GM19468 (cell line): ENCODE results near the gene PCYT2.

Experiments
- ATAC-seq: cut with Tn5 transposase; IDR thresholded peaks from one replicate; pipeline ENCODE4 v1.9.1; 2021; ENCODE audit warnings: mild to moderate bottlenecking, moderate library complexity, moderate number of reproducible peaks; ENCODE audit not compliant: unreplicated experiment; ENCODE audit errors: extremely low read depth

Gene PCYT2

DNA sequence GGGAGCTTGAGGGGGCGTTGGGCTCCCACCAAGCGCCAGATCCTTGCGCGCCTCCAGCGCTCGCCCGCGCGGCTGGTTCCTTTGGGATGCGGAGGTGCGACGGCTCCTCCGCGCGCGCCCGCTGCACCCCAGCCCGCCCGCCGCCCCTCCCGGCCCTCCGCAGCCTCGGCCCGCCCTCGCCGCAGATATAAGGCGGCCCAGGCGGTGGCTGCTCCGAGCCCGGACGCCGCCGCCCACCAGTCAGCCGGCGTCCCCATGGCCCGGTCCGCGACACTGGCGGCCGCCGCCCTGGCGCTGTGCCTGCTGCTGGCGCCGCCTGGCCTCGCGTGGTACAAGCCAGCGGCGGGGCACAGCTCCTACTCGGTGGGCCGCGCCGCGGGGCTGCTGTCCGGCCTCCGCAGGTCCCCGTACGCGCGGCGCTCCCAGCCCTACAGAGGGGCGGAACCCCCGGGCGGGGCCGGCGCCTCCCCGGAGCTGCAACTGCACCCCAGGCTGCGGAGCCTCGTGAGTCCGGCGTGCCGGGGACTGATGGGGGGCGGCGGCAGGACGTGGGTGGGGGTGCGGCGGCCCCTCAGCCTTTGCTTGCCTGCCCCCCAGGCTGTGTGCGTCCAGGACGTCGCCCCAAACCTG, 9.1 kb downstream of the PCYT2 start, which contains the start of gene NPB:
TSS of gene NPB (plus strand) at position 216 of the 630 bp plus-strand sequence. CDS start at position 256, 40 bp downstream.
- ATAC-seq: no peak

DNA sequence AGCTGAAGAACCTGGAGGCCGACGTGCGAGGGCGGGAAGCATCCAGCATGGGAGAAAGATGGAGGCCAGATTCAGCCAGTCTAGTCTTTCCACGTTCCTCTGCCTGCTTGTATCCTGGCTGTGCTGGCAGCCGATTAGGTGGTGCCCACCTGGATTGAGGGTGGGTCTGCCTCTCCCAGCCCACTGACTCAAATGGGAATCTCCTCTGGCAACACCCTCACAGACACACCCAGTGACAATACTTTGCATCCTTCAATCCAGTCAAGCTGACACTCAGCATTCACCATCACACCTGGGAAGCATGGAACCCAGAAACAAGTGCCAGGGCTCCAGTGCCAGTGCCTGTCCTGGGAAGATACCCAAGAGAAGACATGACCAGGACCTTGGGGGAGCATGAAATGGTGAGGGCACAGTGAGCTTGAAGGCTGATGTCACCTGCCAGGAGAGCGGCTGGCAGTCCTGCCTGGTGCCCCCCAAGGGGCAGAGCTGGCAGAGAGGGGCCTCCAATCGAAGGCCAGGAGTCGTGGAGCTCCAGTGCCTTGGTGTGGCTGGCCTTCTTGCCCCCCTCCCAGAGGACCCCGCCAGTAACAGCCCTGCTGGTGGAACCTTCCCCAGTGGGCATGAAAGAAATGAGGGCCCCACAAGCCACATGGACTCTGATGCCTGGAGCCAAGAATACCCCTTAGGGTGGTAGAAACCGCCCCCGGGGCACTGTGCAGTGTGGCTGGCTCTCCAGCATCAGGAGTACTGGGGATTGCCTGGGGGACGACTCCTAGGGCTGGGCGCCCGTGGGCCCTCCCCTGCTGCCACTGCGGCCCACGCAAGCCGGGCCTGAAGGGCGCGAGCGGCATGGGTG, 9.8 kb downstream of the PCYT2 start:
- ATAC-seq: no peak

DNA sequence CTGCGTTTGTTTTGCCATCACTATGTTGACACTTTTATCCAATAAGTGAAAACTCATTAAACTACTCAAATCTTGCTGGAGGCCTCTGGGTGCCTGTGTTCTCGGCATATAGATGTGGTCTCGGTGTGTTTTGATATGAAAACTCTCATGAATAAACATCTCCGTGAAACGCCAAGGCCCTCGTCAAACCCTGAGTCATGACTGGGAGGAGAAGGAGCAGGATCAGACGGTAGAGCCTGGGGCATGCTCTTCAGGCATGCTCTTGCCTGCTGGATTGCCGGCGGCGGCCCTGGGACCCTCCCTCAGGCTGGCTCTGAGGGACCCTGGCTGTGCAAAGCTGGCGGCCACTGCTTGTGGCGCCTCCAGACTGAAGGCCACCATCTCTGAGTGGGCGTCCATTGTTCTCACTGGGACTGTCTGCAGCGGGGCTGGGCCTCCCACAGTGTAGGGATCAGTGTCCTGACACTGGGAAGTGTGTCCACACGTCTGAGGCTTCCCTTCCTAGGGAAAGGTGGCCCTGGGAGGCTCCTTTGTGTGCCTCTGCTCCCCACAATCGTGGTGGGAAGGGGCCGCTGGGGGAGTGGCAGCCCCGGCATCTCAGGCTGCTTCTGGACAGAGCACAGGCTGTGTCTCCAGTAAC, 10.9 kb downstream of the PCYT2 start:
- ATAC-seq: no peak

DNA sequence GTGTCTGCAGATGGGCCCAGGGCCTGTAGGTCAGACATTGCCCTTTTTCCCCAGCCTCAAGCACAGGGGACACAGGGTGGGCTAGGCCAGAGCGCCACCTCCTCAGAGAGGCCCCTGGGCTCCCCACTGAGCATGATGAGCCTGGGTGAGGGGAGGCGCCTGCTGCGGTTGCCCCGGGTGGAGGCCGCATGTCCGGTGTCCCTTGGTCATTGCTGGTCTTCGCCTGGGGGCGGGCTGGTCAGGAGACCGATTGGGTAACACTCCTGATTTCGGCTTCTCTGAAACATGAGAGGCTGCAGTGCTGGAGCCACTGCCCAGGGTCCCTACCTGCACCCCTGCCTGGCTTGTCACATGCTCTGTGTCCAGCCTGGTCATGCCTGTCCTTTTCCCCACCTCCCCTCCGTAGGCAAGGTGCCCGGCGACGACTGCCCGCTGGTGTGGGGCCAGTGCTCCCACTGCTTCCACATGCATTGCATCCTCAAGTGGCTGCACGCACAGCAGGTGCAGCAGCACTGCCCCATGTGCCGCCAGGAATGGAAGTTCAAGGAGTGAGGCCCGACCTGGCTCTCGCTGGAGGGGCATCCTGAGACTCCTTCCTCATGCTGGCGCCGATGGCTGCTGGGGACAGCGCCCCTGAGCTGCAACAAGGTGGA, 11.6 kb downstream of the PCYT2 start:
- ATAC-seq: no peak

DNA sequence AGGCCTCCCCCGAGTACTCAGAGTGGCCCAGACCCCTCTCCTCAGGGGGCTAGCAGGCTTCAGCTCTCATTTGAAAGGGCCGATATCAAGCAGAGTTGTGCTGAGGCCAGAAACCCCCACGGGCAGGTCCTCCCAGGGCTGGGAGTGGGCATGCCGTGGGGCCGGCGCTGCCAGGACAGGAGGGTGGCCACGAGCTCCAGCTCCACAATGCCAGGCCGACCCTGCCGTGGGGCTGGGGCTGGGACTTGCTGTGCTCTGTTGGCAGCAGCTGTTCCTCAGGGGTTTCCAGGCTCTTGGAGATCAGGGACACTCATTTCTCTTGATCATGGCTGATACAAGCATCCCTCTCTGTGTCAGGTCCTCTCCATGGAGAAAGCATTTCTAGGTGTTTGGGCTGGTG, 12.3 kb downstream of the PCYT2 start:
- ATAC-seq: no peak

DNA sequence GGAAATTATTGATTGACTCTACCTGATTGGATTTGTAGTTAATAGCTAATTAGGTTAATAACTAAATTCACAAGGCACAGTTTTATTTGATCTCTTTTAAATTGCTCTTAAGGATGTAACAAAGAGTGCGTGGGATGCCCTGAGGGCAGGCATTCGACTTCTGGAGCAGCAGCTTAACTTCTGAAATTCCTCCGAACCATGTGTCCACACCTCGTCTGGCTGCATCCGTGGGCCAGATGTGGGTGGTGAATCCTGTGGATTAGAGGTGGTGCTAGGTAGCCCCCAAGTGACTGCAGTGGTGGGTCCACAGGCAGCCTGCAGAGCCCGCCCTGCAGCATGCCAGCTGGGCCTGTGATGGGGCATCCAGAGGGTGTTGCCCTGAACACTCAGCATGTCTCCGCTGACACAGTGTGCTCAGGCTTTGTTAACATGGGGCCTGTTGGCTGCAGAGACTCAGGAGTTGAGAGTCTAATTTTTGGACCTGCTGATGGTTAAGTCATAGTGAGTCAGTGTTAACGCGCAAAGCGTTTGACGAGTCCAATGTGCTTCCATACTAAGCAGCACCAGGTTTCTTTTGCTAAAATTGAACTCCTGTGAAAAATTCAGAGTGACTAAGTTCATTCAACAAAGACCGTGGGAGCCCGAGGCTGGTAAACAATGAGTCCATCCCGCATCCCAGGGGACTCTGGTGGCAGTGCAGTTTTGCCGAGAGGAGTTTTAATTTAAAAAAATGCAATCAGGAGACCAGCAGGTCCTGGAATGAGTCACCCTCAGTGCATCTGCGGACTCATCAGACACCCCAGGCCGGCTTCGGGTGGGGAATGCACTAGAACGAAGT, 13.0 kb downstream of the PCYT2 start:
- no peak for ATAC-seq

DNA sequence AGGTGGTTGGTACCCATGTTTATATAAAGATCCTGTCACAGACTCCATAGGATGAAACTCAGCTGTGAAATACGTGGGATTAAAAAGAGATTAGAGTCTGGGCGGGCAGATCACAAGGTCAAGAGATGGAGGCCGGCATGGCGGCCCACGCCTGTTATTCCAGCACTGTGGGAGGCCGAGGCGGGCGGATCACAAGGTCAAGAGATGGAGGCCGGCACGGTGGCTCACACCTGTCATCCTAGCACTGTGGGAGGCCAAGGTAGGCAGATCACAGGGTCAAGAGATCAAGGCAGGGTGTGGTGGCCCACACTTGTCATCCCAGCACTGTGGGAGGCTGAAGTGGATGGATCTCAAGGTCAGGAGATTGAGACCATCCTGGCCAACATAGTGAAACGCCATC, 15.8 kb downstream of the PCYT2 start:
- ATAC-seq: no peak

DNA sequence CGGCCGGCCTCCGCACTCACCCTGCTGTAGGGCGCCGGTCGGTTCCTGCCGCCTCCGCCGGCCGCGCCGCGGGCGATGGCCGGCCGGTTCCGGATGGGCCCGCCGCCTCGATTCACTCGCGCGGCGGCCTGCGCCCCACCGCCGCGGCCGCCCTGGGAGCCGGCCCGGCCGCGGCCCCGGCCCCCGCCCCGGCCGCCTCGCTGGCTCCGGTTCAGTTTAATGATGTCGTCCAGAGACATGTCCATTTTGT, 20.0 kb downstream of the PCYT2 start:
- ATAC-seq: no peak

DNA sequence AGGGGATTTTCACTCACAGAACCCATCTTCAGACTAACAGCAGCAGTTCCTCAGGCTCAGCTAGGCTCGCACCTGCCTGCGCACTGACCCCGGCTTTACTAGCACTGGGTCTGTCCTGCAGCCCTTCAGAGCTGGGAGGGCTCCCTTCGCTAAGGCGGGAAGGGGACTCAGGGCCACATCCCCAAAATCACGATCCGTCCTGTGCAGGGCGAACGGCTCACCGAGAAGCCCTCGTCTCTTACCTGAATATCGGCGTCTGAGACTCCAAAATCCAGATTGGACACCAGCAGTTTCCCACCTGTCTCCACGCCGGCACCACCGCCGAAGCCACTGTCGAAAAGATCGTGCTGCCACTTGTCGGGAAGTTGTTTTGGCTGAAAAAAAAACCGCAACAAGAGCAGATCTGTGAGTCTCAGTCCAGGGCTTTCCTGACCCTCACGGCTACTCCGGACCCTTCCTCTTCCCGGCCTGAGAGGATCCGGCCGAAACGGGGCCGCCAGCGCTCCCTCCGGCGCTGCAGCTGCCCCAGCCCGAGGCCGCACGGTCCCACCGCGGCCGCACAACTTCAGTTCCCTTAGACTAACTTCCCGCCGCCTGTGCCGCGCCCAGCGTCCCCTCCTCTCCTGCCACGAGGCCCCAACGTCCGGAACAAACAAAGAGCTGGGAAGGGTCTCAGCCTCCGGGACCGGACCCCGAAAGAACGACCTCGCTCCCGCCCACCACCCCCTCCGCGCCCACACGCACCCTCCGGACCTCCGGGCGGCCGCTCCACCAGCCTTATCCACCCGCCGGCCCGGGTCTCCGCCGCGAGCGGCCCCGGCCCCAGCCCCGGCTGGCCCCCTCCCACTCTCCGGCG, 20.5 kb downstream of the PCYT2 start:
- no peak for ATAC-seq

DNA sequence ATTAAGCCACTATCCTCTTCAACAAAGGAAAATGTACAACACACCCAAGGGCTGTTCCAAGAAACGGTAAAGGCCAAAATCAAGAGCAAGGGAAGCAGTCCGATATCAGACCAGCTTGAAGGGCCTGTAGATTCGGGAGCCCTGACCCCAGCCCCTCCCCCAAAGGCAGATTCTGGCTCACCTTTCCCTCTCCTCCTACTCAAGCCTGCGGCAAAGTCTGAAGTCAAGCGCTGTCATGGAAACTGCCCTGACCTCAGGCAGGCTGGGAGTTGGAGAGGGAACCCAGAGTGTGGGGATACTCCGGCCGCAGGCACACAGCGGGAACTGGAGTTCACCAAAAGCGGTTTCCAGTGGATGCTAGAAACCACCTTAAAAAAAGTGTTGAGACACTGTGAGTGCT, 21.6 kb downstream of the PCYT2 start:
- no peak for ATAC-seq

DNA sequence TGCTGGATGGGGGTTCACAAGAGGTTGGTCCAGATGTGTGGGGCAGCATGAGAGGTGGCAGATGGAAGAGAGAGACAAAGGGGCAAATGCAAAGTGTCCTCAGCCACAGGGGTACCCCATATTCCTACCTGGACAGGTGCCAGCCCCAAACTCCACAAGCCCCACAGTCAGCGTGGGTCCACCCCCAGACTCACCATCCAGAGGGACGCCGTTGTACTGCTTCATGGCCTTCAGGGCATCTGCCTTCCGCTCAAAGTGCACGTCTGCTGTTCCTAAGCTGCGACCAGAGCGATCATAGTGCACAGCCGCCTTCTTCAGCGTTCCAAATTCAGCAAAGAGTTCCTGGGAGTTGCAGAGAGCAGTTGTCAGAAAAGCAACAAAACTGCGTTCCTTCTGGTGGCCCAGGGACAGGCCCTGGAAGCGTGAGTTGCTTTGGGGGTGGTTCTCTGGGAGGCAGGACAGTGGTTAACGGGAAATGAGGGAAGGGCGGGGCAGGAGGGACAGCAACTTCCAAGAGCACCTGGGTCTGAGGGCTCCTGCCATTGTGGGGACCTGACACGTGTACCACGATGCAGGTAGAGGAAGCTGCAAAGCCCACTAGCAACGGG, 22.1 kb downstream of the PCYT2 start:
- no peak for ATAC-seq

DNA sequence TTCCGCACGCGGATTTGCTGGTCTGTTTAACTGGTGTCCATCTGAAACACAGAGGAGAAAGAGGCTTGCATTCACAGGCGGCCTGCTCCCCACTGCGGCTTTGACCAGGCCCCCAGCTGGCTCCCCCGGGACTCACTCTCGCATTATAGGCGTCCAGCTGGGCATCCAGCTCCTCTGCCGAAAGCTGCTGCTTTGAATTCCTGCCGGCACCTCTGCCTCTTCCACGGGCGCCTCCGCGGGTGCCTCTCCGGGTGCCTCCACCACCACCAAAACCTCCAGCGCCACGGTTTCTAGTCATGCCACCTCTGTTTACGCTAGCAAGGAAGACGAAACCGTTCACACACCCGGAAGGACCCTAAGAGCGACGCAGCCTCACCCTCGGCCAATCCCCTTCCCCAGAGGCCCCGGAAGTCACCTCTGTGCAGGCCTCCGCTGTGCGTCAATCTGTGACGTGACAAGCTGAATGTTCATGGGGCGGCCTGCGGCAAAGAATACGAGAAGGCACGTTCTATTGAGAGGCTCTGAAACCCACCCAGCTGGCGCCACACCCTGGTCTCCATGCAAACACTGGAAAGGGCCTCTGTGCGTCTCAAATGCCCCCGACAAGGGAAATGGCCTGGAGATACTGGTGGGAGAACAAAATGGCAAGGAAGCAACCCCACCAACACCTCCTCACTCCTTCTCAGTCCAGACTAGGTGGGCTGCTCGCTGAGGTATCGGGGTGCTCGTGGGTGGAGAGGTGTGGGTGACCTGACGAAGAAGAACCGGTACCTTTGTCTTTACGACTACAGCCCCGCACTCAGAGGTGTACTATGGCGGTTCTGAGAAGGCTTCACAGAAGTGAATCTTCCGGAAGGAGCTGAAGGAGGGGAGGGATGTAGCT, 22.9 kb downstream of the PCYT2 start:
- no peak for ATAC-seq

DNA sequence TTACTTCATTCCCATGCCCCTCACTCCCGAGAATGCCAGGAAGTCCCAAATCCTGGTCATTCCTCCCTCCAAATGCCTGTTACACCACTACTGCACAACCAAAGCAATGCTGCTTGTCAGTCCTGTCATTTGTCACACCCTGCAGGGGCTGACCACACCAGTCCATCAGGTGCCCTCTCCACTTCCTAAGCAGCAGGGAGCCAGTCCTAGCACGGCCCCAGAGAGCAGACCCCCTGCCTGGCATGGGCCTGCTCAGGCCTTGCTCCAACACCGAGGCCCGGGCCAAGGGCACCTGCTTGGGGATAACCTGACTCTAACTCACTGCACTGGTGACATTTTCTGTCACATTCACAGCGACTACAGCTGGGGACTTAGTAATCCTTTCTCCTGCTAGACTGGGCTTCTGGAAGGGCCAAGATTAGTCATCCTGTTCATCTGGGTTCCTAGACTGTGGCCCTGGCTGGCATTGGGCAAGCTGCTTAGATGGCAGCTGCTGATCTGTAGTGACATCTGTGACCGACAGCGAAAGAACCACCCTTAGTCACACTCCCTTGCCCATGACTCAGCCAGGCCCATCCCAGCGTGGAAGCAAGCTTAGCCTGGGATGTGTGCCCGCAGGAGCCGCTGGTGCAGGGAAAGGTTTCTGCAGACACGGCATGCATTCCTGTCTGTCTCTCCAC, 25.2 kb downstream of the PCYT2 start:
- ATAC-seq: no peak

DNA sequence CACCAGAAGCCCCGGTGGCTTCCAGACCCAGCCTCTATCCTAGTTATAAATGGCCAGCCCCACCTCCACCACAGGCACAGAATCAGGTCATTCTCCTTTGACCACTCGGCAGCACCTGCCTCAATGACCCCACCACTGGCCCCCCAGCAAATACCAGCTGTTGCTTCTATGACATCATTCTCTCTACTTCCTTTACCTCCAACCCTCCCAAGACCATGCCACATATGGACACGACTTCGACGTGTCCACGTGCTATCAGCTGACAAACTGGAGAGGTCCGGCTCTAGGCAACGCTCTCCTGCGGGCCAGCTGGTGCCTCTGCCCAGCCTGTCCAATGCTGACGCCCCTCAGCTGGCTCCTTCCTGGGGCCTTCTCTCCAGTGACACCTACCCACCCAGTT, 25.7 kb downstream of the PCYT2 start:
- ATAC-seq: no peak

DNA sequence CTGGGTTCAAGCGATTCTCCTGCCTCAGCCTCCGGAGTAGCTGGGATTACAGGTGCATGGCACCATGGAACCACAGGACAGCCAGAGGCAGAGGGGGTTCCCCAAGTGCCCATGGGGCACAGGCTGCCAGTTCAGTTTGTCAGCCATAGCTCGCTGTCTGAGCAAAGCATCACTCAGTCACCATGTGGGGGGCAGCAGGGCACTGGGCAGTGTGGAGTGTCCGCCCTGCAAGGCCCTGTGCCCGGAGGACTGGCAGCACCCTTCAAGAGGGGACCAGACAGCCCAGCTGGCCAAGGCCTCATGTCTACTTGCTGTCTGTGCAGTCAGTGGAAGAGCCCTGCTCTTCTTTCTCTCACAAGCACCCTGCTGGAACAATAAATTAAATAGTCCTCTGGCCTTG, 26.2 kb downstream of the PCYT2 start:
- no peak for ATAC-seq

DNA sequence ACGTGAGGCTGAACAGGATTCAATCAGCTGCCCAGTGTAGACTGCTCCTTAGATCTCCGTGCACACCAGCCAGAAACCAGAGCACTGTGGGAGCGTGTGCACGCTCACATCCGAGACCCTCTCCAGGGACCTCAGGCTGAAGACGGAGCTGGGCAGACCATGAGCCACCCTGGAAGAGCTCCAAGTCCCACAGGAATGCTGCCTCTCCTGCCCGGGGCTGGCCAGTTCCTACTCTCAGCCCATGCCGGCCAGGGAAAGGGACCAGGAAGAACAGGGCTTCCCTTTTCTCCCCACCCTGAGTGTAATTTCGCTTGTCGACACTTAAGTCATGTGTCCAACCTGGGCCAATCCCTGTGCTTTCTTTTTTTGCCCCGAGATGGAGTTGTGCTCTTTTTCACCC, 26.7 kb downstream of the PCYT2 start:
- ATAC-seq: no peak

DNA sequence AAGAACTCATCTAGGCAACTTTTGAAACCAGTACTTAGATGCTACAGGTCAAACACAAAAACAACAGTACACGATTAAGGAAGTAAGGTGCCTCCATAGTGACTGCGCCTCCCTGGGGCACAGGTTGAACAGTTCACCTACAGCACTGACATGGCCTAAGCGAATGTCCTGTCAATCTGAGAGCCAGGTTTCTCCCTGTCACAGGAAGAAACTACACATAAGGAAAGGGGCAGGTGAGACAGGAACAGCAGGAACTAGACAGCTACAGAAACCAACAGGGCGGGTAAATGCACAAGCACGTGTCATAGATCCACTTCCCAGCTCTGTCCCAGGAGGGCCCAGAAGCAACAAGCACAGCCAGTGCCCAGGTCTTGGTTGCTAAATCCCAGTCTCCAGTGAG, 32.1 kb downstream of the PCYT2 start:
- ATAC-seq: no peak
